DMS 273 treated with DMSO at 0.1 percent for 48 hours (cell line): ENCODE measurements around the gene GABRP.
"Not testable (repeated sequence)": the region's sequence is repeated elsewhere in the genome, so short reads cannot be mapped to it uniquely, and the experiment has no call there.

Experiments
- DNase-seq: peaks from one replicate; lab custom pipeline; 2025; lab: John Stamatoyannopoulos, UW

GABRP gene

DNA sequence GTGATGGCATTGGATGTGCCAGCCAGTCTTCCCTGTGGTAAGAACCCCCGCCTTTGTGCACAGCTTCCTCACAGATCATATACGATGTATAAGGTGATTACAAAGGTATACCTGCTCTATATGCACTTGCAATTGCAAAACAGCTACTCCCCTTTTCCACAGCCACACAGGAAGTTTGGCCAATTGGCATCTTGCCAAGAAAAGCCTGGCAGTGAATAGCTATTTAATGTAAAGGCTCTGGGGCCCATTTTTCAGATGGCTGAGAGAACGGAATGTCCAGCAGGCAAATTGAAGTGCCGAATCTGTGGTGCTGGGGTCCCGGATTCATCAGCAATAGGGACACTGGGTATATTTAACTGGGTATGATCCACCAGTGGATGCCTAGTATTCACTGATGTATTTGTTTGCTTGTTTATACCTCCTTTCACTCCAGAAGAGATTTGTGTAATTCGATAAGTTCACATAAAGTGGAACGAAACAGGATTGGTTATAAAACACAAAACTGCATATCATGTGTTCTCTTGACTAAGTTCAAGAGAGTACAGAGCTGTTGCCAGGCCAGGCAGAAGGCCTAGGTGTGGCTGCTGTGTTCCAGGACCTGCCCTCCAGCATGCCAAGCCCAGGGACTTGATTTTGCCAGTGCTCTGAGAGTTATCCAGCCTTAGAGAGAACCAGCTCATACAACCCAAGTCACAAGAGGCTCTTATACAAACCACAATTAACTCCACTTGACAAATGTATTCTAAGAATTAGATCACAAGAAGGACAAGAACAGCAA, 27.7 kb upstream of the GABRP start:
- DNase-seq, result no peak

DNA sequence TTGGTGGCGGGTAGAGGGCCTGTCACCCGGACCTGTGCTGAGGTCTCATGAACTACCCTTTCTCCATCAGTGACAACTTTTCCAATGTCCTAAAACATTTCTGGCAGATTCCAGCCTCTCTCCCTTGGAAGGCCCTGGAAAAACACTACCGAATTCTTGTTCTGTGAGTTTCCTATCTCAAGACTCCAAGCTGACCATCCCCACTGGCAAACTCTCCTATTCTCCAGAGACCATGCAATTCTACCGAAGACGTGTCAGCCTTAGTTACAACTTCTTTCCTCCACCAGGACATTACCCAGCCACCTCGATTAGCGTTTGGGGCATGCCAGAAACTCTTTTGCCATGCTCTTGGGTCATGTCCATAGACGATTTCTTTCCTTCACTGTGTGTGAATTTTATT, 26.8 kb upstream of the GABRP start:
- DNase-seq, result no peak

- no peak for DNase-seq
Measured at GRCh38 chr5:170757182-170757601, 26.3 kb upstream of the GABRP start.

GRCh38 chr5:170757669-170758068, 25.9 kb upstream of the GABRP start:
- DNase-seq, result no peak

DNA sequence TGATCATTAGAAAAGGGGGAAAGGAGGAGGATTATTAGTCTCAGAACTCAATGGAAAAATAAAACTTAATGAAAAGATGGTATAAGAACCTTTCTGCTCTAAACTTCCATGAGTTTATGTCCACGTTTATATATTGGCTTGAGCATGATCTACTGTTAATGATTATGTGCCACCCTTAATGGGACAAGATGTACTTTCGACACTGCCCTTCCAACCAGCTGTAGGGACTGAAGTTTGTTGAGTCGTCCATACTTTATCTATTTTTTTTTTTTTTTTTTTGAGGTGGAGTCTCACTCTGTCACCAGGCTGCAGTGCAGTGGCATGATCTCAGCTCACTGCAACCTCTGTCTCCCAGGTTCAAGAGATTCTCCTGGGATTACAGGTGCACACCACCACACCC, 25.0 kb upstream of the GABRP start:
- no peak for DNase-seq

DNA sequence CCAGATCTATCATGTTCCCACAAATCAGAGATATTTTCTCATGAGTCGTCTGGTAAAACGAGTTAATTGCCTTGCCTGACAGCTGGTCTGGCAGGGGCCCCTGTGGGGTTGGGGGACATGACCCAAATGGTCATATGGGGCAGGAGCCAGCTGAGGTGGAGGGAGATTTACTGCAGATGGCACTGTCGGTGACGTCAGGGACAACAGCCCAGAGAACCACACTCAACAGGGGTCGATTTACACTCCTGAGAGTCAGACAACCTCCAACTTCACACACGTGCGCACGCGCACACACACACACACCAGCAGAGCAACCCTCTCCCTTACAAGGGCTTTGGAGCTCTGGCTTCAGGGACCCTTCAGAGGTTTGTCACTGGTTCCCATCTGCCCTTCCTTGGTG, 23.4 kb upstream of the GABRP start:
- peak; percentile 74 for DNase-seq

GRCh38 chr5:170761048-170761707, 22.3 kb upstream of the GABRP start:
- DNase-seq, result no peak

GRCh38 chr5:170761708-170762066, 21.8 kb upstream of the GABRP start:
- DNase-seq, result no peak

DNA sequence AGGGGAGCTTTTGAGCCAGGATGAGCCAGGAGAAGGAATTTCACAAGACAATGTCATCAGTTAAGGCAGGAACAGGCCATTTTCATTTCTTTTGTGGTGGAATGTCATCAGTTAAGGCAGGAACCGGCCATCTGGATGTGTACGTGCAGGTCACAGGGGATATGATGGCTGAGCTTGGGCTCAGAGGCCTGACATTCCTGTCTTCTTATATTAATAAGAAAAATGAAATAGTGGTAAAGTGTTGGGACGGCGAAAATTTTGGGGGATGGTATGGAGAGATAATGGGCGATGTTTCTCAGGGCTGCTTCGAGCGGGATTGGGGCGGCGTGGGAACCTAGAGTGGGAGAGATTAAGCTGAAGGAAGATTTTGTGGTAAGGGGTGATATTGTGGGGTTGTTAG, 21.2 kb upstream of the GABRP start:
- not testable (repeated sequence) for DNase-seq

GRCh38 chr5:170765868-170766267, 17.7 kb upstream of the GABRP start:
- not testable (repeated sequence) for DNase-seq

DNA sequence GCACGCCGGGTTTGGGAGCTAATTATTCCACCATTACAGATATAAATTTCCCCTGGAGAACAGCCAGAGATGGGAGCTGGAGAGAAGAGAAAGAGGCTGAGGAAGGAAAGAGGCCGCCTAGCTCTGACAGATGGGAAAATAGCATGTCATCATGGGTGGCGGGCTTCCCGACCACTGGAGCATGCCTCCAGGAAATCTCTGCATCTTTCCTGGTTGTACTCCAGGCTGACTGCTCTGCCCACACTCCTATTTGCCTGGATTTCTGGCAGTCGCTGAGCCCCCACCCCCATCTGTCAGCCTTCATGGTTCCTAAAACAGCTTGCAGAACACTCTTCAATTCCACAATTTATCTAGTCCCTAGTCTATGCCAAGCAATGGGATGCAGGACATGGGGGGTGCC, 14.3 kb upstream of the GABRP start:
- DNase-seq, result peak; percentile 81

GRCh38 chr5:170769898-170770416, 13.6 kb upstream of the GABRP start:
- DNase-seq, result no peak

- no peak for DNase-seq
Measured at GRCh38 chr5:170771496-170771895, 12.0 kb upstream of the GABRP start.

- DNase-seq, result no peak
Measured at GRCh38 chr5:170773024-170773985, 10.2 kb upstream of the GABRP start.

- no peak for DNase-seq
Measured at GRCh38 chr5:170774831-170775230, 8.7 kb upstream of the GABRP start.

DNA sequence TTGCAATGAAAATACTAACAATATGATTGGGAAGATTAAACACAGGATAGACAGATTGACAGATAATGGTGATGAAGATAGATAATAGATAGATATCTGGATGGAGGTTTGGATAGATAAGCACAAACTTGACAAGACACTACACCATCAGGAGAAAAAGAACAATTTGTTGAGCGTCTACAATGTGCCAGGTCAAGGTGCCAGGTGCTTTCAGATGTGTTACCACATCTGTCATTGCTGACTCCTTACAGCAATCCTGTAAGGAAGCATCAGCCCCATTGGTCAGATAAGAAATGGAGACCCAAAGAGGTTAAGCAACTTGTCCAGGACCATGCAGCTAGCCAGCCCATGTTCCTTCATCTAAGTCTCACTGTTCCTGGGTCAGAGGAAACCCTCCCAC, 1.6 kb upstream of the GABRP start:
- DNase-seq, result no peak

- DNase-seq, result no peak
Measured at GRCh38 chr5:170782438-170782837, 1.1 kb upstream of the GABRP start.

- no peak for DNase-seq
Measured at GRCh38 chr5:170785416-170785815, 1.9 kb downstream of the GABRP start.

DNA sequence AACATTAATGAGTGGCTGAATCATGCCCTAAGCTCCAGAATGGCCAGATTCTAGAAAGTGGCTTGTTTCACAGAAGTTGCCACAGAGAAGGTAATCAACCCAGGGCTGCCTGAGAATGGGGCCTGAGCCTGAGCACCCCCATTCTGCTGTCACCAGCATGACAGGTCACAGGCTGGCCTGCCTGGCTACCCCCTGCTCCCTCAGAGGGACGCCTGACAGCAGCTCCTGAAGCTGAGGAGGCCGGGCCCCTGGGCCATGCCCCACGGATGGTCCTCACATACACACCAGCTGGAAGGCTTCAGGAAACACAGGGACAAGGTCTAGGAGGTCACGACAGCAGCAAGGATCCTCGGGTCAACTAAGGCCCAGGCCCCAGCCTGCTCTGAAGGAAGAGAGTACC, 3.7 kb downstream of the GABRP start:
- no peak for DNase-seq

- DNase-seq, result no peak
Measured at GRCh38 chr5:170788626-170789304, 5.2 kb downstream of the GABRP start.

DNA sequence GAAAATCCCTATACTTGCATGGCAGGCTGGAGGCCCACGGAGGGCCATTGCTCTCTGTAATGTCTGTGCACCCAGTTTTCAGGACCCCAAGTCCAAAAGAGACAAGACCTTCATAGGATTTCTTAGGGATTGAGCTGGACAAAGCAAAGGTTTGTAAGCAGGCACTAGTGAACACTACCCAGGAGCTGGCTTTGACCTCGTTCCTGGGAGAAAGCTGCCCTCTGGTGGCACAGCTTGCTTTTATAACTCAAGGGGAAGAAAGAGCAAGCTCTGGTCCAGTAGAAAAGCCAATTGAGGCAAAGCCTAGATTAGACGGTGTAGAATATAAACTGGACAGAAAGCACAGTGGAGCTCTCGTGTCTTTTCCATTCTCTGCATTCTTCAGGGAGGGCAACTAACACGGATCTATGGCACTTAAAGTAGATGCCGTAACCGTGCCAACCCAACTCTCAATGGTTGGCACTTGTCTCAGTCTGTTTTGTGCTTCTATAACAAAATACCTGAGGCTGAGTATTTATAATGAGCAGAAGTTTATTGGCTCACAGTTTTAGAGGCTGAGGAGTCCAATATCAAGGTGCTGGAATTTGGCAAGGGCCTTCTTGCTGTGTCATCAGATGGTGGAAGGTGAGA, 7.9 kb downstream of the GABRP start:
- peak; percentile 48 for DNase-seq
